ENCODE results near the gene MDFI.
A peak's percentile ranks its signal among the peaks of the same experiment; 100 is the strongest.

MDFI gene

DNA sequence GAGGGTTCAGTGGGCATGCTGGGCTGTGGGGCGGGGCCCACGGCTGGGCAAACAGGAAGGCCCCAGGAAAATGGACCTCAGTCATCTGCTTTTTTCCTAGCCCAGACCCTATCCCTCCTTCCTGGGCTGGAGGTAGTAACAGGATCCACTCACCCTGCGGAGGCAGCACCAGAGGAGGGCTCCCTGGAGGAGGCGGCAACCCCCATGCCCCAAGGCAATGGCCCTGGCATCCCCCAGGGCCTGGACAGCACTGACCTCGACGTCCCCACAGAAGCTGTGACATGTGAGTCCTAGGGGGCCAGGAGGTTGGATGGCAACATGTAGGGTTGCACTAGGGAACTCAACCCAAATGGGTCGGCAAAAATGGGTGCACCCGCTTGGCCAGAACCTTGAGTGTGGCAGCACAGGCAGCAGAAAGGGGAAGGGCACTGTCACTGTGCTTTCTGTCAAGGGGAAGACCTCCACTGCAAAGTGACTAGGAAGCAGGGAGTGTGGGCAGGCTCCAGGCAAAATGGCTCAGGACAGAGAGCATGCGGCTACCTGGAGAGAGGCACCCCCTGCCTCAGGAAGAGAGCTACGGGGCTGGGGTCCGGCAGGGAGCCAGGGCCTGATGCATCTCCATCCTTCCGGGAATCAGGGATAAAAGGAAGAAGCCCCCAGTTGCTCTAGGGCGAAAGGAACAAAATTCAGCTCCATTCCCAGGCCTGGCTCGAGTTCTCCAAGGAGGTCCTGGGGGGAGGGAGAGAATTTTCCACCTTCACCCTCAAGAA, 7.9 kb downstream of the MDFI start:
- H3K27ac Mint-ChIP-seq, result peak overlapping the region in 2 of 3 experiments; percentile 71 to 97
- H3K27me3 Mint-ChIP-seq (ENCODE audit: low read depth), result peaks cover 8% of the 10 kb centered on the region
- peak overlapping the region in 1 of 3 experiments; percentile 56 for H3K4me3 Mint-ChIP-seq
- peaks cover 59% of the 10 kb centered on the region for H3K36me3 Mint-ChIP-seq (ENCODE audit: low read depth)
- H3K9me3 Mint-ChIP-seq, result no peaks in the 10 kb centered on the region
- H3K4me1 Mint-ChIP-seq, result peaks cover 78% of the 10 kb centered on the region
- TF ChIP-seq CTCF (IDR thresholded peaks at IDR 0.05; ENCODE audit: unreplicated experiment in 3 of 3), result no peak

DNA sequence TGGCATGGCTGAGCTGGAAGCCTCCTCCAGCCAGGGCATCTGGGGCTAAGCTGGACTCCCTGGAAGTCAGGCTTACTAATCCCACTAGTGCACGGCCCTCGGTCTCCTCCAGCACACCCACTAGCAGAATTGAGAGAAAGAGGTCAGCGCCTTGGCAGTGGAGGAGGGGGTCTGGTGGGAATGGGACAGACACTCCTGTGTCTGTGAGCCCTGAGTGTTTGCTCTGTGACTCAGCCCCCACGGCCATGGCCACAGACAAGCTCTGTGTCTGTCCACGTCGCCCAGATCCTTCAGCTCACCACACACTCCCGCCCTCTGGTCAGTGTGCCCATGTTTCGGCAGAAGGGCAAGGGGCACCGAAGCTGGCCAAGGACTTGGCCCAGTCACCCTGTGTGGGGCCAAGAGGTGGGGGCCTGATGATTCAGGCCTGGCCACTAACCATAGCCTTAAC, 8.8 kb downstream of the MDFI start:
- peaks cover 77% of the 10 kb centered on the region for H3K4me1 Mint-ChIP-seq
- H3K36me3 Mint-ChIP-seq (ENCODE audit: low read depth), result peaks cover 59% of the 10 kb centered on the region
- H3K4me3 Mint-ChIP-seq, result no peak overlapping the region
- TF ChIP-seq CTCF (IDR thresholded peaks at IDR 0.05; ENCODE audit: unreplicated experiment in 3 of 3), result no peak
- H3K27ac Mint-ChIP-seq, result peak overlapping the region in 2 of 3 experiments; percentile 64 to 74
- H3K27me3 Mint-ChIP-seq (ENCODE audit: low read depth), result peaks cover 8% of the 10 kb centered on the region
- H3K9me3 Mint-ChIP-seq, result no peaks in the 10 kb centered on the region

DNA sequence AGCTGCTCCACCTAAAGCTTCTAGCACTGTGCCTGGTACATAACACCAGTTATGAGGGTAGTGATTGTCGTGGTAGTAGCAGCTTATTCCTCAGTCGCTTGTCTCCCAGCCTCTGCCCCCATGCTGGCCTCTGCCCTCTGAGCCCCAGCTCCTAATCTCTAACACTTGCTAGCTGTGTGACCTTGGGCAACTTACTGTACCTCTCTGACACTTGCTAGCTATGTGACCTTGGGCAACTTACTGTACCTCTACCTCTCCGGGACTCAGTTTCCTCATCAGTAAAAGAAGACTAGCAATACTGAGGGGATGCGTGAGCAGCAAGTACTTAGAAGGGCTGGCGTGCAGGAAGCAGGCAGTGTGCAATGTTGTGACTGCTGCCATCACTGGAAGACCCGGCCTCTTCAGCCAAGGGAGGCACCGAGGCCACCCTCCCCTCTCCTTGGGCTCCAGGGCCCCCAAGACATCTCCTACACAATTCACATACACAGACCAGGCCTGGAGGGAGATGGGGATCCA, 9.9 kb downstream of the MDFI start:
- Mint-ChIP-seq H3K9me3 (no peaks in the 10 kb centered on the region), H3K36me3 (ENCODE audit: low read depth) (peaks cover 57% of the 10 kb centered on the region), H3K4me3 (peak overlapping the region in 2 of 3 experiments; percentile 26 to 63), H3K27me3 (ENCODE audit: low read depth) (peaks cover 6% of the 10 kb centered on the region), H3K27ac (peak overlapping the region; percentile 59 to 81 (median 65)), H3K4me1 (peaks cover 75% of the 10 kb centered on the region)
- no peak for TF ChIP-seq CTCF (IDR thresholded peaks at IDR 0.05; ENCODE audit: unreplicated experiment in 3 of 3)

- Mint-ChIP-seq H3K27ac (peak overlapping the region; percentile 51 to 65 (median 59)), H3K4me1 (peaks cover 72% of the 10 kb centered on the region), H3K4me3 (peak overlapping the region in 1 of 3 experiments; percentile 35), H3K9me3 (no peaks in the 10 kb centered on the region), H3K36me3 (ENCODE audit: low read depth) (peaks cover 58% of the 10 kb centered on the region), H3K27me3 (ENCODE audit: low read depth) (peaks cover 3% of the 10 kb centered on the region)
- no peak for TF ChIP-seq CTCF (IDR thresholded peaks at IDR 0.05; ENCODE audit: unreplicated experiment in 3 of 3)
Measured at GRCh38 chr6:41648921-41649320, 10.7 kb downstream of the MDFI start.

GRCh38 chr6:41649596-41649995, 11.3 kb downstream of the MDFI start:
- Mint-ChIP-seq H3K27me3 (ENCODE audit: low read depth) (peaks cover 3% of the 10 kb centered on the region), H3K36me3 (ENCODE audit: low read depth) (peaks cover 57% of the 10 kb centered on the region), H3K4me1 (peaks cover 72% of the 10 kb centered on the region), H3K9me3 (no peaks in the 10 kb centered on the region), H3K4me3 (no peak overlapping the region), H3K27ac (peak overlapping the region in 1 of 3 experiments; percentile 65)
- TF ChIP-seq CTCF (IDR thresholded peaks at IDR 0.05; ENCODE audit: unreplicated experiment in 3 of 3), result no peak

Data from nephron (organoid).